Left lung (tissue), 10 donors: ENCODE measurements around the gene RAET1G. TPM values are rescaled to one million over a fixed set of nuclear protein-coding genes. Genes with fewer than 3 reads are reported as not detected.
"Not testable (repeated sequence)": the region's sequence is repeated elsewhere in the genome, so short reads cannot be mapped to it uniquely, and the experiment has no call there.

Experiments used
- ATAC-seq: fragments of 200-7000 bp; cut with Tn5 transposase; one replicate; pipeline ENCODE4 v1.9.1; 2020; ENCODE audit warnings: moderate library complexity
- DNase-seq, 4 donors: peaks; one replicate each; pipeline ENCODE4 v3.0.0-alpha.2; 2013 to 2020
- H3K27ac ChIP-seq, 2 donors: fragments of 200-600 bp; sonication (generic) in 1 of 2; one replicate each; pipeline versions ENCODE4 v1.5.0 to v1.8.0; 2020 to 2021
- H3K27me3 ChIP-seq, 2 donors: fragments of 200-600 bp; sonication (generic) in 1 of 2; one replicate each; pipeline versions ENCODE4 v1.5.0 to v1.8.0; 2020 to 2021
- H3K36me3 ChIP-seq, 2 donors: fragments of 200-600 bp; sonication (generic) in 1 of 2; one replicate each; pipeline versions ENCODE4 v1.5.0 to v1.8.0; 2020 to 2021
- H3K4me1 ChIP-seq, 2 donors: fragments of 200-600 bp; one replicate each; pipeline ENCODE4 v1.8.0; 2021
- H3K4me3 ChIP-seq, 2 donors: fragments of 200-600 bp; sonication (generic) in 1 of 2; one replicate each; pipeline versions ENCODE4 v1.5.0 to v1.8.0; 2020 to 2021; ENCODE audit warnings: mild to moderate bottlenecking in 1 of 2
- H3K9me3 ChIP-seq, 2 donors: fragments of 200-600 bp; sonication (generic) in 1 of 2; one replicate each; pipeline versions ENCODE4 v1.5.0 to v1.8.0; 2020 to 2021
- intact Hi-C, 2 donors: fragments of 100-400 bp; cut with DNase I; formaldehyde crosslinking; loops; one replicate each; pipeline versions ENCODE4 v1.11.2 to v1.14.2; 2022
- polyA plus RNA-seq, 6 donors: library from polyadenylated mRNA; unstranded; fragments of 120-200 nt; gene quantifications; one replicate each; pipeline ENCODE4 v1.2.1, GENCODE V29; 2013; ENCODE audit not compliant: insufficient read length in 6 of 6
- total RNA-seq, 2 donors: library from RNA; stranded (reverse); fragmentation: NEBNext Ultra II Directional; extraction: Animal tissue kit (Norgen Biotek cat#: 25700); gene quantifications; one replicate each; pipeline ENCODE4 v1.2.1, GENCODE V29; 2021
- TF ChIP-seq, protein P1 (sequence below), 2 donors: fragments of 200-600 bp; sonication (generic) in 1 of 2; IDR thresholded peaks; one replicate each; pipeline versions ENCODE4 v1.5.0 to v1.8.0; 2021; ENCODE audit warnings: antibody characterized with exemption in 2 of 2
- donor health status: DM: no; HTN: yes; CAD: no.
- donor health status: DM: no; HTN: no; CAD: no.

RAET1G gene
- total and polyA plus RNA-seq, 8 donors = 0.76 to 2.8 (median 1.6) TPM

DNA sequence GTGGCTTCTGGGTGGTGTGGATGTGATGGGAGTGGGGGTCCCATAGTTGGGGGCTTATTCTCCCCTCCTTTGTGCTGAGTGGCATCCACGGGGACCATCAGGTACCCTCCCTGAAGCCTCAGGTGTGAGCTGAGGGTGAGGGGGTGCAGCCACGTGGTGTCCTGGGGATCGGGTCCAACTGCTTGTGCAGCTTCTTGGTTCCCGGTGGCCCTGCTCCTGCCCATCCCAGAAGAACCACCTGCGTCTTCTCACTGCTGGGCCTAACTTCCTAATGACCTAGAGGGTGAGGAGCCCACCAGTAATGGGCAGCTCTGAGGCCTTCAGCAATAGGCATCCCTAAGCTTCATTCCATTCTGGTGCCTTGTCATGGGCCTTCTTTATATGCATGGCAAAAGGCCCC, 20.4 kb upstream of the RAET1G start:
- intact Hi-C loops = not testable (repeated sequence)

DNA sequence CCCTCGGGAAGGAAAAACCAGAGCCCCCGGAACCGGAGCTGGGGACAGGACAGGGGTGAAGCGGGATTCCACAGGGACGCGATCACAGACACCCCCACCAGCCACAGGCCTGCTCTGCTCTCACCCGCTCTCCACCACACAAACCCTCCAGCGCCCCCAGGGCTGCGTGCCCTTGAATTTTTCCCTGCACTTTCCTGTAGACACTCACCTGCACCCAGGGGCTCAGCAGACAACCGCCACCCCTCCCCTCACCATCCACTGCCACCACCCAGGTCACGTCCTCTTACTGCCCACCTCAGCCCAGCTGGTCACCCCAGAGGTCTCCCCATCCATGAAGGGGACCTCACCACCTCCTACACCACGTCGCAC, 19.5 kb upstream of the RAET1G start:
- intact Hi-C loops = no loop called here
- no peaks in the 10 kb centered on the region for H3K9me3 ChIP-seq
- peak overlapping the region; percentile 47 to 58 for H3K4me3 ChIP-seq
- peaks cover 12 to 28% of the 10 kb centered on the region in 2 donors for H3K4me1 ChIP-seq
- no peak for DNase-seq
- no peaks in the 10 kb centered on the region for H3K36me3 ChIP-seq
- peaks cover 37 to 59% of the 10 kb centered on the region in 2 donors for H3K27me3 ChIP-seq
- TF ChIP-seq, protein P1, sequence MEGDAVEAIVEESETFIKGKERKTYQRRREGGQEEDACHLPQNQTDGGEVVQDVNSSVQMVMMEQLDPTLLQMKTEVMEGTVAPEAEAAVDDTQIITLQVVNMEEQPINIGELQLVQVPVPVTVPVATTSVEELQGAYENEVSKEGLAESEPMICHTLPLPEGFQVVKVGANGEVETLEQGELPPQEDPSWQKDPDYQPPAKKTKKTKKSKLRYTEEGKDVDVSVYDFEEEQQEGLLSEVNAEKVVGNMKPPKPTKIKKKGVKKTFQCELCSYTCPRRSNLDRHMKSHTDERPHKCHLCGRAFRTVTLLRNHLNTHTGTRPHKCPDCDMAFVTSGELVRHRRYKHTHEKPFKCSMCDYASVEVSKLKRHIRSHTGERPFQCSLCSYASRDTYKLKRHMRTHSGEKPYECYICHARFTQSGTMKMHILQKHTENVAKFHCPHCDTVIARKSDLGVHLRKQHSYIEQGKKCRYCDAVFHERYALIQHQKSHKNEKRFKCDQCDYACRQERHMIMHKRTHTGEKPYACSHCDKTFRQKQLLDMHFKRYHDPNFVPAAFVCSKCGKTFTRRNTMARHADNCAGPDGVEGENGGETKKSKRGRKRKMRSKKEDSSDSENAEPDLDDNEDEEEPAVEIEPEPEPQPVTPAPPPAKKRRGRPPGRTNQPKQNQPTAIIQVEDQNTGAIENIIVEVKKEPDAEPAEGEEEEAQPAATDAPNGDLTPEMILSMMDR (IDR thresholded peaks at IDR 0.05) = no peak
- ATAC-seq = no peak
- peak overlapping the region in 1 of 2 donors; percentile 57 for H3K27ac ChIP-seq

More for the DNA sequence above, 20.4 kb upstream of the RAET1G start:
- H3K9me3 ChIP-seq, H3K36me3 ChIP-seq, H3K27ac ChIP-seq, DNase-seq, H3K4me3 ChIP-seq, ATAC-seq: not testable (repeated sequence)
- peaks cover 32 to 55% of the 10 kb centered on the region in 2 donors for H3K27me3 ChIP-seq
- peaks cover 11 to 25% of the 10 kb centered on the region in 2 donors for H3K4me1 ChIP-seq

DNA sequence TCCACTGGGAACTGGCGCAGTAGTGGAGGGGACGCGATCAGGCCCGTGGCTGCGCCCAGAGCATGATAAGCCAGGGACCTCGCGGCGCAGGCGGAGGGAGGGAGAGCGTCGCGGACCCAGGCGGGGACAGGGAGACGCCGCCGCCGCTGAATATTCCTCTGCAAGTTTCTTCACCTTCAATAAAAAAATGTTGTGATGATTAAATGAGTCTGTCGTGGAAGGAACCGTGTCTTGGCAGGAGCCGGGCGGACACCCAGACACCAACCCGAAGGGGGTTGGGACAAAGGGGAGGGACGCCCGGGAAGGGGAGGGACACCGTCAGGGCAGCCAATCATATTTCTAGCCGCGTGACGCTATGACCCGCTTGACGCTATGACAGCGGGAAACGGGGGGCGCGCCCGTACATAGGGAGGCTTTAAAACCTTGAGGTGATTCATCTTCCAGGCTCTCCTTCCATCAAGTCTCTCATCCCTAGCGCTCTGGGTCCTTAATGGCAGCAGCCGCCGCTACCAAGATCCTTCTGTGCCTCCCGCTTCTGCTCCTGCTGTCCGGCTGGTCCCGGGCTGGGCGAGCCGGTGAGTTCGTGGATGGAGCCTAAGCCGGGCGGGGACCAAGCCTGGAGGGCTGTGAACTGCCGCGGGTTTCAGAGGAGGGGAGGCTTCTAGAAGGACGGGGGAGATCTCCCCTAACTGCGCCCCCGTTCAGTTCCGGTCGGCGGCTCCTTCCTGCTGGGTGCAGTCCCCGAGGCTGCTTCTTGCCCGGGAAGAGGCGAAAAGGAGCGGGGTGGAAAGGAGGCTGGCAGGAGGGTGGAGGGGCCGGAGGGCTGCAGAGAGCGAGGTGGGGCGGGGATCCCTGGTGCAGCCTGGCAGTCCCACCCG, 18.9 kb upstream of the RAET1G start, which contains the start of gene ULBP2:
Gene ULBP2, plus strand, starts transcription at position 432 of the 878 bp plus-strand sequence. Its CDS starts 59 bp downstream, at position 491.
- ATAC-seq (peak; percentile 95), DNase-seq (peak; percentile 74 to 90 (median 88))
- intact Hi-C loops = no loop called here
- H3K27ac ChIP-seq = peak within 1 kb of the TSS; percentile 42 to 57
- H3K9me3 ChIP-seq = no peaks in the 10 kb centered on the region
- H3K4me3 ChIP-seq = peak within 1 kb of the TSS; percentile 47 to 58
- H3K4me1 ChIP-seq = peaks cover 12 to 28% of the 10 kb centered on the region in 2 donors
- TF ChIP-seq, protein P1 (IDR thresholded peaks at IDR 0.05) = no peak
- no peaks in the 10 kb centered on the region for H3K36me3 ChIP-seq
- H3K27me3 ChIP-seq = peaks cover 43 to 65% of the 10 kb centered on the region in 2 donors

DNA sequence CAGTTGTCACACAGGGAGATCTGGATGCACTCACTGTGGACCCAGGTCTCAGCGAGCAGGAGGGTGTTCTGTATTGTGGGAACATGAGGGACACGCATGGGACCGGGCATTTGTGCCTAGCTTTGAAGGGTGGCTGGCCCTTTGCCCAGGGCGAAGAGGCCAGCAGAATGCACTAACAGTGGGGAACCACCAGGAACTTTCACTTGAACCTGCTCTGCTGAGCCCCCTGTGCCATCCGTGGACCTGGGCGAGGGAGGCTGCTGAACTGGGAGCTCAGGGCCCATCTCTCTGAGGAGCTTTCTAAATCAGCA, 17.7 kb upstream of the RAET1G start:
- intact Hi-C loops = no loop called here
- DNase-seq (no peak), ATAC-seq (no peak)
- Histone ChIP-seq H3K4me1 (peaks cover 12 to 28% of the 10 kb centered on the region in 2 donors), H3K27me3 (peaks cover 55 to 77% of the 10 kb centered on the region in 2 donors), H3K36me3 (no peaks in the 10 kb centered on the region), H3K27ac (no peak overlapping the region), H3K9me3 (no peaks in the 10 kb centered on the region), H3K4me3 (no peak overlapping the region)
- TF ChIP-seq, protein P1 (IDR thresholded peaks at IDR 0.05) = no peak

DNA sequence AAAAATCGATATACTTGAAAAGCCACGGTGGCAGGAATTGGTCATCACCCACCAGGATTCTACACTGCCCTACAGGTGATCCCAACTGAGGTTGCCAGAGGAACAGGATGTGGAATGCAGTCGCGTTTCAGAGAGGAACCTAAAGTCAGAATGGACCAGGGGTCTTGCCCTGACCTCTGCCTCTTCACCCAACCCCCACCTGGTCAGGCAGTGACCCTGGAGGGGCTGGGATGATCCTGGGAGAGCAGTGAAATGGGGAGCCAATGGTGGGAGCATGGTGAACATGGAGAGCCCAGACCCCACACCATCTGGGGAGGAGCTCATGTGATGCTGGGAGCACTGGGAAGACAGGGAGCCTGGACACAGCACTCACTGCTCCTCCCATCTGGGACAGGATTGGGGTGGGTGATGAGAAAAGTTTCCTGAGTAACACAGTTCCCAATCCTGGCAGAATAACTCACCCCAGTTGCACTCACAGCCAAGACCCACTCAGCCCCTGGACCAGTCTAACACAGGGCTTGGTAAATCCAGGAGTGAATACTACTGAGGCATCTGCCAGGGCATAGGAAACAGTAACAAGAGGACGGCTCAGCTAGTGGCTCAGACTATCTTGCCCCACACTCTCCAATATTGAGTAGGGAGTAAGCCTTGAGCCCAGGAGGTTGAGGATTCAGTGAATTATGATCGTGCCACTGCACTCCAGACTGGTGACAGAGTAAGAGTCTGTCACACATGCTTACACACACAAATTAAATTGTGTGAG, 17.2 kb upstream of the RAET1G start:
- H3K36me3 ChIP-seq = no peaks in the 10 kb centered on the region
- H3K27ac ChIP-seq = no peak overlapping the region
- H3K9me3 ChIP-seq = no peaks in the 10 kb centered on the region
- intact Hi-C loops = loop anchor here in 1 of 2 donors (5.0 kb wide), 1 partner anchor 67 kb away; no protein-coding TSS in a partner anchor
- no peak overlapping the region for H3K4me3 ChIP-seq
- H3K4me1 ChIP-seq = peaks cover 12 to 28% of the 10 kb centered on the region in 2 donors
- no peak for DNase-seq
- TF ChIP-seq, protein P1 (IDR thresholded peaks at IDR 0.05) = no peak
- peaks cover 60 to 83% of the 10 kb centered on the region in 2 donors for H3K27me3 ChIP-seq
- ATAC-seq = no peak
